ENCODE measurements around the gene FER1L5. TPM values are rescaled to one million over a fixed set of nuclear protein-coding genes. Genes with fewer than 3 reads are reported as not detected.

The FER1L5 gene
- total RNA-seq, 1 donor from 2014 or later = not detected

- DNase-seq (ENCODE audit: low spot score) = no peak
- H3K36me3 Mint-ChIP-seq (ENCODE audit: low read depth) = no peaks in the 10 kb centered on the region
- no peak overlapping the region for H3K27ac Mint-ChIP-seq
- H3K9me3 Mint-ChIP-seq = no peaks in the 10 kb centered on the region
- H3K27me3 Mint-ChIP-seq (ENCODE audit: low read depth) = peaks cover 7% of the 10 kb centered on the region
- intact Hi-C loops (cut with micrococcal nuclease) = no loop called here
- no peak overlapping the region for H3K4me3 Mint-ChIP-seq (ENCODE audit: low read depth)
- no peaks in the 10 kb centered on the region for H3K4me1 Mint-ChIP-seq (ENCODE audit: low read depth)
Measured at GRCh38 chr2:96668771-96669170, 26.2 kb downstream of the FER1L5 start.

- Mint-ChIP-seq H3K27me3 (ENCODE audit: low read depth) (peaks cover 7% of the 10 kb centered on the region), H3K36me3 (ENCODE audit: low read depth) (no peaks in the 10 kb centered on the region), H3K4me1 (ENCODE audit: low read depth) (no peaks in the 10 kb centered on the region), H3K9me3 (no peaks in the 10 kb centered on the region), H3K27ac (no peak overlapping the region), H3K4me3 (ENCODE audit: low read depth) (no peak overlapping the region)
- DNase-seq (ENCODE audit: low spot score) = no peak
- intact Hi-C loops (cut with micrococcal nuclease) = no loop called here
Measured at GRCh38 chr2:96669539-96670215, 27.1 kb downstream of the FER1L5 start.

- no peaks in the 10 kb centered on the region for H3K4me1 Mint-ChIP-seq (ENCODE audit: low read depth)
- no peak for DNase-seq (ENCODE audit: low spot score)
- H3K4me3 Mint-ChIP-seq (ENCODE audit: low read depth) = no peak overlapping the region
- no peaks in the 10 kb centered on the region for H3K9me3 Mint-ChIP-seq
- H3K27ac Mint-ChIP-seq = no peak overlapping the region
- peaks cover 21% of the 10 kb centered on the region for H3K27me3 Mint-ChIP-seq (ENCODE audit: low read depth)
- intact Hi-C loops (cut with micrococcal nuclease) = no loop called here
- no peaks in the 10 kb centered on the region for H3K36me3 Mint-ChIP-seq (ENCODE audit: low read depth)
Measured at GRCh38 chr2:96679848-96680247, 37.3 kb downstream of the FER1L5 start.

GRCh38 chr2:96680561-96681141 lies 38.1 kb downstream of the FER1L5 start:
- Mint-ChIP-seq H3K4me3 (ENCODE audit: low read depth) (no peak overlapping the region), H3K36me3 (ENCODE audit: low read depth) (no peaks in the 10 kb centered on the region), H3K4me1 (ENCODE audit: low read depth) (no peaks in the 10 kb centered on the region), H3K27ac (no peak overlapping the region), H3K27me3 (ENCODE audit: low read depth) (peaks cover 21% of the 10 kb centered on the region), H3K9me3 (no peaks in the 10 kb centered on the region)
- no peak for DNase-seq (ENCODE audit: low spot score)
- intact Hi-C loops (cut with micrococcal nuclease) = no loop called here

GRCh38 chr2:96681540-96681939 lies 39.0 kb downstream of the FER1L5 start:
- no peak for DNase-seq (ENCODE audit: low spot score)
- Mint-ChIP-seq H3K9me3 (no peaks in the 10 kb centered on the region), H3K4me1 (ENCODE audit: low read depth) (no peaks in the 10 kb centered on the region), H3K4me3 (ENCODE audit: low read depth) (no peak overlapping the region), H3K27ac (no peak overlapping the region), H3K36me3 (ENCODE audit: low read depth) (no peaks in the 10 kb centered on the region), H3K27me3 (ENCODE audit: low read depth) (peaks cover 19% of the 10 kb centered on the region)
- intact Hi-C loops (cut with micrococcal nuclease) = no loop called here

GRCh38 chr2:96683307-96683706 lies 40.7 kb downstream of the FER1L5 start:
- Mint-ChIP-seq H3K36me3 (ENCODE audit: low read depth) (no peaks in the 10 kb centered on the region), H3K9me3 (no peaks in the 10 kb centered on the region), H3K4me3 (ENCODE audit: low read depth) (no peak overlapping the region), H3K27me3 (ENCODE audit: low read depth) (peaks cover 19% of the 10 kb centered on the region), H3K27ac (no peak overlapping the region), H3K4me1 (ENCODE audit: low read depth) (no peaks in the 10 kb centered on the region)
- DNase-seq (ENCODE audit: low spot score) = no peak
- intact Hi-C loops (cut with micrococcal nuclease) = no loop called here

GRCh38 chr2:96683972-96684820 lies 41.6 kb downstream of the FER1L5 start:
- Mint-ChIP-seq H3K27me3 (ENCODE audit: low read depth) (peaks cover 19% of the 10 kb centered on the region), H3K4me1 (ENCODE audit: low read depth) (no peaks in the 10 kb centered on the region), H3K36me3 (ENCODE audit: low read depth) (no peaks in the 10 kb centered on the region), H3K4me3 (ENCODE audit: low read depth) (no peak overlapping the region), H3K27ac (no peak overlapping the region), H3K9me3 (no peaks in the 10 kb centered on the region)
- intact Hi-C loops (cut with micrococcal nuclease) = no loop called here
- DNase-seq (ENCODE audit: low spot score) = no peak

- Mint-ChIP-seq H3K4me3 (ENCODE audit: low read depth) (no peak overlapping the region), H3K27ac (no peak overlapping the region), H3K36me3 (ENCODE audit: low read depth) (no peaks in the 10 kb centered on the region), H3K9me3 (no peaks in the 10 kb centered on the region), H3K4me1 (ENCODE audit: low read depth) (no peaks in the 10 kb centered on the region), H3K27me3 (ENCODE audit: low read depth) (peaks cover 12% of the 10 kb centered on the region)
- intact Hi-C loops (cut with micrococcal nuclease) = no loop called here
- DNase-seq (ENCODE audit: low spot score) = no peak
Measured at GRCh38 chr2:96684883-96685576, 42.5 kb downstream of the FER1L5 start.

- Mint-ChIP-seq H3K4me3 (ENCODE audit: low read depth) (no peak overlapping the region), H3K9me3 (no peaks in the 10 kb centered on the region), H3K27ac (no peak overlapping the region), H3K36me3 (ENCODE audit: low read depth) (no peaks in the 10 kb centered on the region), H3K27me3 (ENCODE audit: low read depth) (peaks cover 7% of the 10 kb centered on the region), H3K4me1 (ENCODE audit: low read depth) (no peaks in the 10 kb centered on the region)
- intact Hi-C loops (cut with micrococcal nuclease) = no loop called here
- DNase-seq (ENCODE audit: low spot score) = no peak
Measured at GRCh38 chr2:96685577-96686459, 43.3 kb downstream of the FER1L5 start.

GRCh38 chr2:96687266-96687665 lies 44.7 kb downstream of the FER1L5 start:
- Mint-ChIP-seq H3K36me3 (ENCODE audit: low read depth) (no peaks in the 10 kb centered on the region), H3K9me3 (no peaks in the 10 kb centered on the region), H3K4me1 (ENCODE audit: low read depth) (no peaks in the 10 kb centered on the region), H3K4me3 (ENCODE audit: low read depth) (no peak overlapping the region), H3K27ac (no peak overlapping the region), H3K27me3 (ENCODE audit: low read depth) (peaks cover 7% of the 10 kb centered on the region)
- intact Hi-C loops (cut with micrococcal nuclease) = no loop called here
- no peak for DNase-seq (ENCODE audit: low spot score)

GRCh38 chr2:96687711-96688640 lies 45.4 kb downstream of the FER1L5 start:
- peaks cover 6% of the 10 kb centered on the region for H3K27me3 Mint-ChIP-seq (ENCODE audit: low read depth)
- no peaks in the 10 kb centered on the region for H3K4me1 Mint-ChIP-seq (ENCODE audit: low read depth)
- DNase-seq (ENCODE audit: low spot score) = no peak
- intact Hi-C loops (cut with micrococcal nuclease) = no loop called here
- H3K9me3 Mint-ChIP-seq = no peaks in the 10 kb centered on the region
- no peak overlapping the region for H3K4me3 Mint-ChIP-seq (ENCODE audit: low read depth)
- no peak overlapping the region for H3K27ac Mint-ChIP-seq
- H3K36me3 Mint-ChIP-seq (ENCODE audit: low read depth) = no peaks in the 10 kb centered on the region

Data from activated T-helper 2 cell treated with anti-CD3 and anti-CD28 coated beads, Interferon-gamma antibody, Interleukin-2, Interleukin-4, amounts not matched to agents 10 μg/mL and 5 μg/mL and 100 μg/mL, durations not matched to agents 14 hours and 24 hours and 36 hours (primary cell).